Measurements from ENCODE around the gene ADI1.

ADI1 gene

DNA sequence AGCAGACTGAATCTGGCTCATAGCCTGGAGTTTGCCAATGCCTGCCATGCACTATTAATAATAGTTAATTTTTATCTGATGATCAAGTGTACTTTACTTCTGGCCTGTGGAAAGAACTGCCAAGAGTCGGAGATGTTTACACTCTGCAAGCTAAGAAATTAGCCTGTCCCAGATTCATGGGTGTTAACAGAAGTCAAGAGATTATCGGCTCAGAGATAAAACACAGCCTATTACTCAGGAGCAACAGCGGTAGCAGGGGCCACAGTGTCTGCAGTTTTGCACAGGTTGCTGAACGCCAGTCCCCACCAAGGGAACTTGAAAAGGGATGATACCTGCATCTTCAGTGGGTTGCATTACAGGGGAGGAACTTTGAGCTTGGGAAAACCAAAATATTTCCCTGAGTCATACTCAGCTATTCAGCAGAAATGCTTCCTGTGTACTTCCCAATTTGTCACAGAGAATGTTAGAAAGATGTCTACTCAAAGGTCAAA, 4.3 kb upstream of the ADI1 start:
- Histone ChIP-seq H4K20me1 (ENCODE audit: low read depth, low read length) (no peaks in the 10 kb centered on the region), H3K9ac (ENCODE audit: low read length) (no peak overlapping the region), H3K79me2 (ENCODE audit: insufficient read depth, low read length) (no peaks in the 10 kb centered on the region), H3K27me3 (ENCODE audit: low read length) (no peaks in the 10 kb centered on the region), H3F3A (ENCODE audit: insufficient read depth) (0 out of 2 replicates have a peak, but pooled peaks cover 5% of the 10 kb centered on the region), H3K36me3 (ENCODE audit: low read length) (no peaks in the 10 kb centered on the region), H3K9me2 (replicated peaks; ENCODE audit: insufficient read depth, low read length) (no peaks in the 10 kb centered on the region), H3K4me2 (ENCODE audit: low read depth, low read length, poor library complexity, severe bottlenecking) (no peak overlapping the region), H3K4me3 (ENCODE audit: insufficient read depth, low read length, poor library complexity, severe bottlenecking) (no peak overlapping the region), H3K27ac (ENCODE audit: low read depth, low read length) (no peak overlapping the region), H3K9me3 (ENCODE audit: insufficient read depth, low read length) (no peaks in the 10 kb centered on the region), H2AFZ (ENCODE audit: low read depth, low read length, severe bottlenecking) (no peak overlapping the region)
- TF ChIP-seq, protein P1, sequence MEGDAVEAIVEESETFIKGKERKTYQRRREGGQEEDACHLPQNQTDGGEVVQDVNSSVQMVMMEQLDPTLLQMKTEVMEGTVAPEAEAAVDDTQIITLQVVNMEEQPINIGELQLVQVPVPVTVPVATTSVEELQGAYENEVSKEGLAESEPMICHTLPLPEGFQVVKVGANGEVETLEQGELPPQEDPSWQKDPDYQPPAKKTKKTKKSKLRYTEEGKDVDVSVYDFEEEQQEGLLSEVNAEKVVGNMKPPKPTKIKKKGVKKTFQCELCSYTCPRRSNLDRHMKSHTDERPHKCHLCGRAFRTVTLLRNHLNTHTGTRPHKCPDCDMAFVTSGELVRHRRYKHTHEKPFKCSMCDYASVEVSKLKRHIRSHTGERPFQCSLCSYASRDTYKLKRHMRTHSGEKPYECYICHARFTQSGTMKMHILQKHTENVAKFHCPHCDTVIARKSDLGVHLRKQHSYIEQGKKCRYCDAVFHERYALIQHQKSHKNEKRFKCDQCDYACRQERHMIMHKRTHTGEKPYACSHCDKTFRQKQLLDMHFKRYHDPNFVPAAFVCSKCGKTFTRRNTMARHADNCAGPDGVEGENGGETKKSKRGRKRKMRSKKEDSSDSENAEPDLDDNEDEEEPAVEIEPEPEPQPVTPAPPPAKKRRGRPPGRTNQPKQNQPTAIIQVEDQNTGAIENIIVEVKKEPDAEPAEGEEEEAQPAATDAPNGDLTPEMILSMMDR (IDR thresholded peaks at IDR 0.05; ENCODE audit: insufficient read depth, low read length, poor library complexity, severe bottlenecking): no peak
- no peak for TF ChIP-seq EZH2phosphoT487 (conservative IDR thresholded peaks at IDR 0.05; ENCODE audit: low read length)

GRCh38 chr2:3522961-3523421, 3.7 kb upstream of the ADI1 start:
- no peak overlapping the region for H3K4me2 ChIP-seq (ENCODE audit: low read depth, low read length, poor library complexity, severe bottlenecking)
- no peak overlapping the region for H3K27ac ChIP-seq (ENCODE audit: low read depth, low read length)
- no peak overlapping the region for H3K4me3 ChIP-seq (ENCODE audit: insufficient read depth, low read length, poor library complexity, severe bottlenecking)

DNA sequence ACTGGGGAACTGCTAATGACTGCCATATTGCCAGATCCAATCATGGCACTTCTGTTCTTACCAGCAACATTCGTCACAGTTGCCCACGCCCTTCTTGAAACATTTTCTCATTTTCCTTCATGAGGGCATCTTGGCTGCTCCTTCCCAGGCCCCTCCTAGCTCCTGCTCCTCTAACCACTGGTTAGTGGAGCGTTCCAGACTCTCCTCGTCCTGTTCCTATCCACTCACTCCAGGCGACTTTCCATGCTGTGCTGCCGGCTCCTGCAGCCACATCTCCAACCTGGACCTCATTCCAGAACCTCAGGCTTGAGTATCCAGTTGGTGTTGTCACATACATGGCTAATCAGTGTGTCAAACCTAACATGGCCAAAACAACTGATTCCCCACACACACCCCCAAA, 1.3 kb upstream of the ADI1 start:
- no peak for TF ChIP-seq EZH2phosphoT487 (conservative IDR thresholded peaks at IDR 0.05; ENCODE audit: low read length)
- TF ChIP-seq, protein P1 (IDR thresholded peaks at IDR 0.05; ENCODE audit: insufficient read depth, low read length, poor library complexity, severe bottlenecking): no peak
- no peaks in the 10 kb centered on the region for H4K20me1 ChIP-seq (ENCODE audit: low read depth, low read length)

More at GRCh38 chr2:3522961-3523421, 3.7 kb upstream of the ADI1 start:
- TF ChIP-seq EZH2phosphoT487 (conservative IDR thresholded peaks at IDR 0.05; ENCODE audit: low read length): no peak
- TF ChIP-seq, protein P1 (IDR thresholded peaks at IDR 0.05; ENCODE audit: insufficient read depth, low read length, poor library complexity, severe bottlenecking): no peak
- Histone ChIP-seq H3K9me3 (ENCODE audit: insufficient read depth, low read length) (no peaks in the 10 kb centered on the region), H3K9ac (ENCODE audit: low read length) (no peak overlapping the region), H3K79me2 (ENCODE audit: insufficient read depth, low read length) (peaks cover 5% of the 10 kb centered on the region), H3K36me3 (ENCODE audit: low read length) (no peaks in the 10 kb centered on the region), H3K27me3 (ENCODE audit: low read length) (no peaks in the 10 kb centered on the region), H3F3A (ENCODE audit: insufficient read depth) (0 out of 2 replicates have a peak, but pooled peaks cover 5% of the 10 kb centered on the region), H4K20me1 (ENCODE audit: low read depth, low read length) (no peaks in the 10 kb centered on the region), H2AFZ (ENCODE audit: low read depth, low read length, severe bottlenecking) (no peak overlapping the region), H3K9me2 (replicated peaks; ENCODE audit: insufficient read depth, low read length) (no peaks in the 10 kb centered on the region)

More for the DNA sequence above, 1.3 kb upstream of the ADI1 start:
- Histone ChIP-seq H3K27ac (ENCODE audit: low read depth, low read length) (no peak overlapping the region), H3F3A (ENCODE audit: insufficient read depth) (0 out of 2 replicates have a peak, but pooled peaks cover 5% of the 10 kb centered on the region), H2AFZ (ENCODE audit: low read depth, low read length, severe bottlenecking) (no peak overlapping the region), H3K9ac (ENCODE audit: low read length) (0 out of 2 replicates have a peak overlapping the region, but pooled peaks have one; percentile 83), H3K4me3 (ENCODE audit: insufficient read depth, low read length, poor library complexity, severe bottlenecking) (no peak overlapping the region), H3K9me2 (replicated peaks; ENCODE audit: insufficient read depth, low read length) (no peaks in the 10 kb centered on the region), H3K36me3 (ENCODE audit: low read length) (peaks cover 5% of the 10 kb centered on the region; the same call in 1 of the 2 replicates), H3K4me2 (ENCODE audit: low read depth, low read length, poor library complexity, severe bottlenecking) (peak overlapping the region; percentile 69), H3K79me2 (ENCODE audit: insufficient read depth, low read length) (peaks cover 14% of the 10 kb centered on the region), H3K27me3 (ENCODE audit: low read length) (no peaks in the 10 kb centered on the region), H3K9me3 (ENCODE audit: insufficient read depth, low read length) (no peaks in the 10 kb centered on the region)
